IMR-90 (cell line): ENCODE measurements around the gene CACNA1D. TPM values are rescaled to one million over a fixed set of nuclear protein-coding genes. Genes with fewer than 3 reads are reported as not detected.

Experiments used
- ATAC-seq: fragments of 200-7000 bp; cut with Tn5 transposase; 2 replicates; pipeline ENCODE4 v1.9.1; 2020; ENCODE audit warnings: low read depth, mild to moderate bottlenecking, moderate library complexity
- BruUV-seq: library from RNA; stranded (reverse); fragments of 400-500 nt; replicated peaks from 2 replicates; lab custom pipeline; 2021; lab: Mats Ljungman, UMichigan
- CTCF ChIA-PET: fragments of 300-600 bp; formaldehyde crosslinking; extraction: SDS; loops from one replicate; lab custom pipeline; 2021; ENCODE audit warnings: antibody characterized with exemption; lab: Yijun Ruan, JAX
- POLR2A ChIA-PET: fragments of 300-600 bp; sonication (Branson Sonifier 250); formaldehyde crosslinking; loops from one replicate; lab custom pipeline; 2022; ENCODE audit warnings: antibody characterized with exemption; ENCODE audit not compliant: unreplicated experiment; lab: Charles Lee
- DNase-seq: peaks from one replicate; pipeline ENCODE4 v3.0.0; 2013
- H2AFZ ChIP-seq: replicated peaks from 2 replicates; pipeline ENCODE3; 2013; ENCODE audit warnings: low read length, mild to moderate bottlenecking; ENCODE audit not compliant: poor library complexity
- H2AK5ac ChIP-seq: 2 replicates; pipeline ENCODE4 v1.6.1; 2013; ENCODE audit warnings: low read depth, low read length, inconsistent platforms
- H2AK9ac ChIP-seq: replicated peaks from 2 replicates; pipeline ENCODE3; 2013; ENCODE audit warnings: mild to moderate bottlenecking, low read depth, low read length, moderate library complexity; ENCODE audit not compliant: poor library complexity
- H2BK120ac ChIP-seq: 2 replicates; pipeline ENCODE4 v1.6.1; 2013; ENCODE audit warnings: low read depth, low read length, inconsistent platforms
- H2BK15ac ChIP-seq: 3 replicates; pipeline ENCODE4 v1.6.1; 2013; ENCODE audit warnings: low read depth, low read length, inconsistent platforms
- H2BK20ac ChIP-seq: 2 replicates; pipeline ENCODE4 v1.6.1; 2013; ENCODE audit warnings: low read depth, mild to moderate bottlenecking, inconsistent platforms, low read length, moderate library complexity
- H2BK5ac ChIP-seq: 2 replicates; pipeline ENCODE4 v1.6.1; 2013; ENCODE audit warnings: mild to moderate bottlenecking, low read depth, low read length, inconsistent platforms; ENCODE audit not compliant: poor library complexity, severe bottlenecking
- H3K14ac ChIP-seq: replicated peaks from 2 replicates; pipeline ENCODE4 v1.6.1; 2013; ENCODE audit warnings: low read depth, low read length, inconsistent platforms
- H3K18ac ChIP-seq: 2 replicates; pipeline ENCODE4 v1.6.1; 2013; ENCODE audit warnings: low read depth, low read length, control low read depth
- H3K23ac ChIP-seq: 2 replicates; pipeline ENCODE4 v1.6.1; 2013; ENCODE audit warnings: low read depth, low read length, inconsistent platforms
- H3K27ac ChIP-seq: 2 replicates; pipeline ENCODE4 v1.5.1; 2013; ENCODE audit warnings: mild to moderate bottlenecking, control low read depth, low read length; ENCODE audit not compliant: insufficient read depth
- H3K27me3 ChIP-seq: 2 replicates; pipeline ENCODE4 v1.6.1; 2013; ENCODE audit warnings: low read length; ENCODE audit not compliant: control insufficient read depth, insufficient read depth
- H3K36me3 ChIP-seq: 2 replicates; pipeline ENCODE4 v1.6.1; 2013; ENCODE audit warnings: low read length, mixed read lengths; ENCODE audit not compliant: control insufficient read depth, insufficient read depth
- H3K4ac ChIP-seq: 2 replicates; pipeline ENCODE4 v1.6.1; 2013; ENCODE audit warnings: low read depth, low read length, inconsistent platforms
- H3K4me1 ChIP-seq: 2 replicates; pipeline ENCODE4 v1.6.1; 2013; ENCODE audit warnings: low read length, mixed read lengths; ENCODE audit not compliant: control insufficient read depth, insufficient read depth
- H3K4me2 ChIP-seq: 2 replicates; pipeline ENCODE4 v1.6.1; 2013; ENCODE audit warnings: low read depth, mild to moderate bottlenecking, control low read depth, low read length, moderate library complexity
- H3K4me3 ChIP-seq: 2 replicates; pipeline ENCODE4 v1.5.1; 2013; ENCODE audit warnings: low read depth, mild to moderate bottlenecking, control low read depth, low read length, moderate library complexity; ENCODE audit not compliant: insufficient read depth
- H3K56ac ChIP-seq: 2 replicates; pipeline ENCODE4 v1.6.1; 2013; ENCODE audit warnings: low read length, inconsistent platforms; ENCODE audit not compliant: insufficient read depth; ENCODE audit errors: extremely low read depth
- H3K79me1 ChIP-seq, 2 experiments: 2 replicates each; pipeline ENCODE4 v1.6.1; 2013; ENCODE audit warnings: low read length in 2 of 2, inconsistent platforms in 1 of 2, low read depth in 1 of 2
- H3K9ac ChIP-seq: 2 replicates; pipeline ENCODE4 v1.6.1; 2013; ENCODE audit warnings: low read depth, low read length, control low read depth
- H3K9me1 ChIP-seq: 2 replicates; pipeline ENCODE4 v1.6.1; 2013; ENCODE audit warnings: low read length, inconsistent platforms; ENCODE audit not compliant: insufficient read depth
- H3K9me3 ChIP-seq: 2 replicates; pipeline ENCODE4 v1.6.1; 2013; ENCODE audit warnings: low read length; ENCODE audit not compliant: control insufficient read depth, insufficient read depth
- H4K20me1 ChIP-seq: 2 replicates; pipeline ENCODE4 v1.6.1; 2013; ENCODE audit warnings: low read length, inconsistent platforms; ENCODE audit not compliant: insufficient read depth
- H4K5ac ChIP-seq: 2 replicates; pipeline ENCODE4 v1.6.1; 2013; ENCODE audit warnings: mild to moderate bottlenecking, low read depth, low read length, control low read depth
- H4K8ac ChIP-seq, 2 experiments: 2 replicates each; pipeline ENCODE4 v1.6.1; 2013; ENCODE audit warnings: low read depth in 2 of 2, low read length in 2 of 2, control low read depth in 1 of 2, inconsistent platforms in 1 of 2
- H4K91ac ChIP-seq: 2 replicates; pipeline ENCODE4 v1.6.1; 2013; ENCODE audit warnings: low read depth, low read length, inconsistent platforms; ENCODE audit not compliant: insufficient read depth
- CTCF ChIP-seq: conservative IDR thresholded peaks from 2 replicates; pipeline ENCODE4 v1.5.1; 2012; ENCODE audit warnings: mild to moderate bottlenecking, low read depth, low read length, improper control_type of control experiment
- MAFK ChIP-seq: IDR thresholded peaks from 2 replicates; pipeline ENCODE4 v1.6.1; 2012; ENCODE audit warnings: low read depth, low read length, improper control_type of control experiment
- WGBS, 2 experiments: methylation state at CpG; one replicate each; pipeline versions ENCODE4 v1.1.5 to v1.1.7; 2013; ENCODE audit warnings: missing lambda C conversion rate in 2 of 2; ENCODE audit not compliant: insufficient read length in 1 of 2; ENCODE audit errors: extremely low coverage in 2 of 2; 5-methylcytosine and 5-hydroxymethylcytosine counted together
- dilution Hi-C: fragments of 300-500 bp; cut with HindIII; formaldehyde crosslinking; loops from one replicate; pipeline ENCODE4 v1.14.3; 2018; ENCODE audit warnings: low sequenced_read_pairs; ENCODE audit not compliant: unreplicated experiment
- in situ Hi-C: fragments of 300-500 bp; cut with MboI; formaldehyde crosslinking; loops from 3 replicates; pipeline ENCODE4 v1.14.3; 2019; ENCODE audit warnings: low sequenced_read_pairs, inconsistent platforms, mixed read lengths
- intact Hi-C: fragments of 100-400 bp; cut with micrococcal nuclease; formaldehyde crosslinking; loops from 2 replicates; pipeline ENCODE4 v1.10.0; 2022
- microRNA-seq, 2 experiments: library from miRNA; stranded (forward) in 1 of 2; unstranded in 1 of 2; fragments of 10-50 nt in 1 of 2; fragments of <30 nt in 1 of 2; gene quantifications in 1 of 2; microRNA quantifications in 1 of 2; one replicate each; pipeline versions ENCODE3 to v1.1.0; 2013 to 2020; ENCODE audit not compliant: insufficient read depth in 1 of 2, insufficient read length in 1 of 2, unreplicated experiment in 1 of 2
- polyA plus RNA-seq, 3 experiments: library from polyadenylated mRNA; depleted of rRNA; stranded (reverse); fragments of >200 nt; gene quantifications; 2 replicates each; pipeline ENCODE4 v1.2.3, GENCODE V29; 2012; ENCODE audit warnings: low replicate concordance in 1 of 3
- small RNA-seq, 5 experiments: library from RNA; depleted of rRNA; stranded (forward); fragments of <200 nt; gene quantifications; one replicate each; pipeline ENCODE3, GENCODE V24; 2012
- total RNA-seq: library from RNA; depleted of rRNA; stranded (reverse); fragments of >200 nt; gene quantifications from 2 replicates; pipeline ENCODE4 v1.2.3, GENCODE V29; 2012; rRNA removed
- TF ChIP-seq, protein P1 (sequence below): fragments of 150-350 bp; IDR thresholded peaks from 2 replicates; pipeline ENCODE4 v1.6.1; 2016; ENCODE audit warnings: low read depth, mild to moderate bottlenecking, low read length, moderate library complexity, borderline replicate concordance

CACNA1D gene
- total and polyA plus RNA-seq, 2 of the 4 experiments (the other 2 are of a cell fraction) = 0.07 TPM; not detected in 1

DNA sequence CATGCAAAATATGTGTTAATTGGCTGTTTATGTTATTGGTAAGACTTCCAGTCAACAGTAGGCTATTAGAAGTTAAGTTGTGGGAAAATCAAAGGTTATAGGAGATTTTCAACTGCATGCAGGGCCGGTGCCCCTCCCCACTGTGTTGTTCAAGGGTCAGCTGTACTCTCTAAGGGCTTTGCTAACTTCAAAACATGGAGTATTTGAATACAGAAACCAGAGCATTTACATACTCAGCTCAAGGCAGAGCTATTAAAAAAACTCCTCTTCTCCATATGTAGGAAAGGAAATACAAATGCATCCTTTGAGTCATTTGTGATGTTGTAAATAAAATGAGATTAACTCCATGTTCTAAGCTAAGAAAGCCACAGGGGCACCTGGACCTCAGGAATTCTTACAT is 368.7 kb downstream of the CACNA1D start:
- CTCF ChIA-PET = interaction anchor here (1.3 kb wide), 1 partner anchor 11 kb away, joined by 4 read pairs; no protein-coding TSS in a partner anchor
- dilution Hi-C loops = no loop called here

More for the DNA sequence above, 368.7 kb downstream of the CACNA1D start:
- Histone ChIP-seq H2BK20ac (no peak overlapping the region), H3K14ac (no peak overlapping the region), H4K91ac (no peak overlapping the region), H3K9me3 (no peaks in the 10 kb centered on the region), H2AFZ (no peak overlapping the region), H3K4me2 (no peak overlapping the region), H3K27me3 (no peaks in the 10 kb centered on the region), H4K20me1 (no peaks in the 10 kb centered on the region), H2AK9ac (no peak overlapping the region), H3K9ac (no peak overlapping the region), H2AK5ac (no peak overlapping the region), H3K9me1 (no peaks in the 10 kb centered on the region), H3K56ac (no peak overlapping the region), H3K79me1 (peaks cover 0 to 2% of the 10 kb centered on the region in 2 experiments; a peak in 1 of 4 replicates), H3K23ac (no peak overlapping the region), H3K4me3 (no peak overlapping the region), H2BK120ac (no peak overlapping the region), H3K36me3 (peaks cover 27% of the 10 kb centered on the region), H4K5ac (no peak overlapping the region), H3K4me1 (no peaks in the 10 kb centered on the region), H3K18ac (no peak overlapping the region), H3K4ac (no peak overlapping the region), H2BK15ac (no peak overlapping the region), H3K27ac (no peak overlapping the region), H4K8ac (no peak overlapping the region), H2BK5ac (no peak overlapping the region)
- intact Hi-C loops = no loop called here
- TF ChIP-seq CTCF = no peak
- TF ChIP-seq, protein P1, sequence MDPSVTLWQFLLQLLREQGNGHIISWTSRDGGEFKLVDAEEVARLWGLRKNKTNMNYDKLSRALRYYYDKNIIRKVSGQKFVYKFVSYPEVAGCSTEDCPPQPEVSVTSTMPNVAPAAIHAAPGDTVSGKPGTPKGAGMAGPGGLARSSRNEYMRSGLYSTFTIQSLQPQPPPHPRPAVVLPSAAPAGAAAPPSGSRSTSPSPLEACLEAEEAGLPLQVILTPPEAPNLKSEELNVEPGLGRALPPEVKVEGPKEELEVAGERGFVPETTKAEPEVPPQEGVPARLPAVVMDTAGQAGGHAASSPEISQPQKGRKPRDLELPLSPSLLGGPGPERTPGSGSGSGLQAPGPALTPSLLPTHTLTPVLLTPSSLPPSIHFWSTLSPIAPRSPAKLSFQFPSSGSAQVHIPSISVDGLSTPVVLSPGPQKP = no peak
- no peak for TF ChIP-seq MAFK
- in situ Hi-C loops = no loop called here
- no CpG with 5 or more reads among the region's 1 CpG for WGBS, 2 experiments
- POLR2A ChIA-PET = no interaction called here
- no TSS peak for BruUV-seq
- DNase-seq (no peak), ATAC-seq (no peak)

Small RNA genes lying within 50 kb of the gene (microRNA-seq; reads per million reads assigned to microRNA genes)
- gene AC012467.1 (ENCODE audit: insufficient read depth, insufficient read length) = not detected
- 5.2 reads per million for gene RF00154 (ENCODE audit: insufficient read depth, insufficient read length)

Small RNA genes lying within 50 kb of the gene (small RNA-seq; reads per million reads assigned to genes)
- gene AC012467.1 (0 reads per million in 5 experiments), gene RF00154 (1.5 to 10.2 (median 6.1) reads per million in 5 experiments)

Other genes starting within 250 kb of the CACNA1D start
- gene TKT, start 238.6 kb upstream of the CACNA1D start, total RNA-seq = 301 and 349 TPM in 2 replicates
- gene TKT, start 238.6 kb upstream of the CACNA1D start, polyA plus RNA-seq (2012; rRNA removed) = 280 and 325 TPM in 2 replicates
- gene DCP1A, start 147.1 kb upstream of the CACNA1D start, total RNA-seq = 18.6 and 30.1 TPM in 2 replicates
- 13.2 and 14.6 TPM in 2 replicates for gene DCP1A, start 147.1 kb upstream of the CACNA1D start, polyA plus RNA-seq (2012; rRNA removed)